ENCODE data around the gene HMBS. TPM values are rescaled to one million over a fixed set of nuclear protein-coding genes. Genes with fewer than 3 reads are reported as not detected.

The HMBS gene
- total RNA-seq, 3 donors from 2014 or later: 5.6 to 21.6 (median 8.9) TPM

GRCh38 chr11:119061256-119061655, 23.4 kb upstream of the HMBS start:
- H3K27me3 ChIP-seq: no peaks in the 10 kb centered on the region
- TF ChIP-seq CTCF (IDR thresholded peaks at IDR 0.05) (no peak), POLR2A (IDR thresholded peaks at IDR 0.05) (no peak), POLR2AphosphoS5 (IDR thresholded peaks at IDR 0.05) (no peak)
- no peaks in the 10 kb centered on the region for H3K36me3 ChIP-seq
- no peak overlapping the region for H3K27ac ChIP-seq
- H3K9me3 ChIP-seq: no peaks in the 10 kb centered on the region
- H3K4me3 ChIP-seq: no peak overlapping the region
- peaks cover 0 to 8% of the 10 kb centered on the region in 2 donors for H3K4me1 ChIP-seq
- intact Hi-C loops (cut with DNase I; ENCODE audit: low total_unique reads): no loop called here
- no peak for DNase-seq (ENCODE audit: low spot score in 2 of 2)

GRCh38 chr11:119062779-119063178, 21.9 kb upstream of the HMBS start:
- Histone ChIP-seq H3K27ac (no peak overlapping the region), H3K36me3 (no peaks in the 10 kb centered on the region), H3K4me3 (no peak overlapping the region), H3K4me1 (peaks cover 0 to 5% of the 10 kb centered on the region in 2 donors), H3K9me3 (no peaks in the 10 kb centered on the region), H3K27me3 (no peaks in the 10 kb centered on the region)
- intact Hi-C loops (cut with DNase I; ENCODE audit: low total_unique reads): no loop called here
- TF ChIP-seq CTCF (IDR thresholded peaks at IDR 0.05) (no peak), POLR2A (IDR thresholded peaks at IDR 0.05) (no peak), POLR2AphosphoS5 (IDR thresholded peaks at IDR 0.05) (no peak)
- no peak for DNase-seq (ENCODE audit: low spot score in 2 of 2)

- no peak for DNase-seq (ENCODE audit: low spot score in 2 of 2)
- no peak overlapping the region for H3K27ac ChIP-seq
- no peaks in the 10 kb centered on the region for H3K9me3 ChIP-seq
- no peak for TF ChIP-seq CTCF (IDR thresholded peaks at IDR 0.05)
- no peak for TF ChIP-seq POLR2AphosphoS5 (IDR thresholded peaks at IDR 0.05)
- TF ChIP-seq POLR2A (IDR thresholded peaks at IDR 0.05): no peak
- no peaks in the 10 kb centered on the region for H3K4me1 ChIP-seq
- intact Hi-C loops (cut with DNase I; ENCODE audit: low total_unique reads): no loop called here
- no peak overlapping the region for H3K4me3 ChIP-seq
- H3K27me3 ChIP-seq: no peaks in the 10 kb centered on the region
- H3K36me3 ChIP-seq: no peaks in the 10 kb centered on the region
Measured at GRCh38 chr11:119065369-119065768, 19.3 kb upstream of the HMBS start.

GRCh38 chr11:119067371-119068222, 17.1 kb upstream of the HMBS start, which contains the start of gene VPS11:
Gene VPS11, plus strand, starts transcription at chr11:119067818. Its CDS starts 6 bp downstream, at chr11:119067824.
- no peaks in the 10 kb centered on the region for H3K9me3 ChIP-seq
- DNase-seq (ENCODE audit: low spot score in 2 of 2): peak; percentile 97 to 98
- H3K27me3 ChIP-seq: no peaks in the 10 kb centered on the region
- H3K4me1 ChIP-seq: no peaks in the 10 kb centered on the region
- no peaks in the 10 kb centered on the region for H3K36me3 ChIP-seq
- TF ChIP-seq POLR2AphosphoS5 (IDR thresholded peaks at IDR 0.05) (peak; percentile 78 to 90 (median 90)), CTCF (IDR thresholded peaks at IDR 0.05) (no peak), POLR2A (IDR thresholded peaks at IDR 0.05) (peak; percentile 35)
- peak within 1 kb of the TSS; percentile 71 to 92 (median 91) for H3K4me3 ChIP-seq
- peak within 1 kb of the TSS; percentile 91 for H3K27ac ChIP-seq
- intact Hi-C loops (cut with DNase I; ENCODE audit: low total_unique reads): no loop called here

- Histone ChIP-seq H3K4me1 (no peaks in the 10 kb centered on the region), H3K36me3 (peaks cover 32% of the 10 kb centered on the region), H3K27me3 (no peaks in the 10 kb centered on the region), H3K4me3 (no peak overlapping the region), H3K9me3 (no peaks in the 10 kb centered on the region), H3K27ac (no peak overlapping the region)
- DNase-seq (ENCODE audit: low spot score in 2 of 2): no peak
- intact Hi-C loops (cut with DNase I; ENCODE audit: low total_unique reads): no loop called here
- TF ChIP-seq CTCF (IDR thresholded peaks at IDR 0.05) (no peak), POLR2AphosphoS5 (IDR thresholded peaks at IDR 0.05) (no peak), POLR2A (IDR thresholded peaks at IDR 0.05) (no peak)
Measured at GRCh38 chr11:119077839-119078238, 6.8 kb upstream of the HMBS start.
